ENCODE data around the gene ADAM12.

DNA sequence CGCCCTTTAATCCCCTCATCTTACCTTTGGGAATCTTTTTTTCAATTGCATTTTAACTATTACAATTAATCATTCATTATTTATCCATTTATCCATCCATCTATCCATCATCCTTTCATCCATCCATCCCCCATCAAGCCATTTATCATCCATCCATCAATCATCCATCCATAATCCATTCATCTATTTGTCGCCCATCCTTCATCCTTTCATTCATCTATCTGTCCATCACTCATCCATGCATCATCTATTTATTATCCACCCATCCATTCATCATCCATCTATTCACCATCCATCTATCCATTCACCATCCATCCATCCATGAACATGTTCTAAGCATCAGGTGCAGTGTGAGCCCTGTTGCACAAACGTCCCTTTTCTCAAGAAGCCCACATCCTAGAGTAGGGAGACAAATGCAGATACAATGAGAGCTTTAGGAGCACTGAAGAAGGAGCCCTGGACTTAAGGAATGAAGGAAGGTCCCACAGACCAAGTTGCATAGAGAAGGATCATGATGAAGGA is 199.5 kb downstream of the ADAM12 start:
- TF ChIP-seq, protein P1, sequence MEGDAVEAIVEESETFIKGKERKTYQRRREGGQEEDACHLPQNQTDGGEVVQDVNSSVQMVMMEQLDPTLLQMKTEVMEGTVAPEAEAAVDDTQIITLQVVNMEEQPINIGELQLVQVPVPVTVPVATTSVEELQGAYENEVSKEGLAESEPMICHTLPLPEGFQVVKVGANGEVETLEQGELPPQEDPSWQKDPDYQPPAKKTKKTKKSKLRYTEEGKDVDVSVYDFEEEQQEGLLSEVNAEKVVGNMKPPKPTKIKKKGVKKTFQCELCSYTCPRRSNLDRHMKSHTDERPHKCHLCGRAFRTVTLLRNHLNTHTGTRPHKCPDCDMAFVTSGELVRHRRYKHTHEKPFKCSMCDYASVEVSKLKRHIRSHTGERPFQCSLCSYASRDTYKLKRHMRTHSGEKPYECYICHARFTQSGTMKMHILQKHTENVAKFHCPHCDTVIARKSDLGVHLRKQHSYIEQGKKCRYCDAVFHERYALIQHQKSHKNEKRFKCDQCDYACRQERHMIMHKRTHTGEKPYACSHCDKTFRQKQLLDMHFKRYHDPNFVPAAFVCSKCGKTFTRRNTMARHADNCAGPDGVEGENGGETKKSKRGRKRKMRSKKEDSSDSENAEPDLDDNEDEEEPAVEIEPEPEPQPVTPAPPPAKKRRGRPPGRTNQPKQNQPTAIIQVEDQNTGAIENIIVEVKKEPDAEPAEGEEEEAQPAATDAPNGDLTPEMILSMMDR (tag by site-specific recombination; IDR thresholded peaks at IDR 0.05) = no peak
- no peak for TF ChIP-seq ZNF350 (tag by site-specific recombination; IDR thresholded peaks at IDR 0.05)
- no peak for TF ChIP-seq ZSCAN30 (tag by site-specific recombination; IDR thresholded peaks at IDR 0.05)
- no peak for TF ChIP-seq YY1 (tag by site-specific recombination; IDR thresholded peaks at IDR 0.05)
- TF ChIP-seq ZNF274 (IDR thresholded peaks at IDR 0.05; ENCODE audit: low read length) = no peak
- TF ChIP-seq ZNF274 (tag by site-specific recombination; IDR thresholded peaks at IDR 0.05; ENCODE audit: borderline replicate concordance) = no peak
- no peak for TF ChIP-seq ZNF660 (tag by site-specific recombination; IDR thresholded peaks at IDR 0.05)
- no peak for TF ChIP-seq ZBTB49 (tag by site-specific recombination; IDR thresholded peaks at IDR 0.05; ENCODE audit: low read depth)
- no peak for TF ChIP-seq ZNF292 (tag by site-specific recombination; IDR thresholded peaks at IDR 0.05; ENCODE audit: borderline replicate concordance, low read depth)
- no peak for TF ChIP-seq SETDB1 (IDR thresholded peaks at IDR 0.05; ENCODE audit: insufficient read length, low read length)
- no peak for TF ChIP-seq ZBTB11 (tag by site-specific recombination; conservative IDR thresholded peaks at IDR 0.05; ENCODE audit: low read depth)
- TF ChIP-seq ZNF112 (tag by site-specific recombination; IDR thresholded peaks at IDR 0.05) = no peak
- no peak for TF ChIP-seq ZNF24 (tag by site-specific recombination; IDR thresholded peaks at IDR 0.05)
- no peak for TF ChIP-seq ZNF707 (tag by site-specific recombination; IDR thresholded peaks at IDR 0.05)
